NCI-H774 (cell line): ENCODE results near the gene PRPSAP1.
"Not testable (repeated sequence)": the region's sequence is repeated elsewhere in the genome, so short reads cannot be mapped to it uniquely, and the experiment has no call there.

Experiments
- DNase-seq: peaks from one replicate; lab custom pipeline; 2025; lab: John Stamatoyannopoulos, UW

Gene PRPSAP1

GRCh38 chr17:76359776-76360175 lies 6.1 kb upstream of the PRPSAP1 start:
- DNase-seq = not testable (repeated sequence)

GRCh38 chr17:76359375-76359774 lies 5.7 kb upstream of the PRPSAP1 start:
- DNase-seq = no peak

DNA sequence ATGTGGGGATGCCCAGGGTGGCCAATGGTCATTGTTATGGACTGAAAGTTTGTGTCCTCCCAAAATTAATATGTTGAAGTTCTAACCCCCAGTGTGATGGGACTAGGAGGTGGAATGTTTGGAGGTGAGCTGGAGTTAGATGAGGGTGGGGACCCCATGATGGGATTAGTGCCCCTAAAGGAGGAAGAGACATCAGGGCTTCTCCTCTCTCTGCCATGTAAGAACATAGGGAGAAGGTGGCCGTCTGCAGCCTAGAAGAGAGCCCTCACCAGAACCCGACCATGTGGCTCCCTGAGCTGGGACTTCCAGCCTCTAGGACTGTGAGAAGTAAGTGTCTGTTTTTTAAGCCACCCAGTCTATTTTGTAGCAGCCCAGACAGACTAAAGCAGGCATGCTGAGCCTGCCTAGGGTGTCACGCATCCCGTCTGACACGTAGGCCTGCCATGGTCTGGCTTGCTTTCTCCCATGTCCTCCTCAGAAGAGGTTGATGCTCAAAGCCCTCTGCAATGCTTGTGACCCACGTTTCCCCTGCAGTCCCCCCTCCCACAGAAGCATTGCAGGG lies 4.0 kb upstream of the PRPSAP1 start:
- no peak for DNase-seq

DNA sequence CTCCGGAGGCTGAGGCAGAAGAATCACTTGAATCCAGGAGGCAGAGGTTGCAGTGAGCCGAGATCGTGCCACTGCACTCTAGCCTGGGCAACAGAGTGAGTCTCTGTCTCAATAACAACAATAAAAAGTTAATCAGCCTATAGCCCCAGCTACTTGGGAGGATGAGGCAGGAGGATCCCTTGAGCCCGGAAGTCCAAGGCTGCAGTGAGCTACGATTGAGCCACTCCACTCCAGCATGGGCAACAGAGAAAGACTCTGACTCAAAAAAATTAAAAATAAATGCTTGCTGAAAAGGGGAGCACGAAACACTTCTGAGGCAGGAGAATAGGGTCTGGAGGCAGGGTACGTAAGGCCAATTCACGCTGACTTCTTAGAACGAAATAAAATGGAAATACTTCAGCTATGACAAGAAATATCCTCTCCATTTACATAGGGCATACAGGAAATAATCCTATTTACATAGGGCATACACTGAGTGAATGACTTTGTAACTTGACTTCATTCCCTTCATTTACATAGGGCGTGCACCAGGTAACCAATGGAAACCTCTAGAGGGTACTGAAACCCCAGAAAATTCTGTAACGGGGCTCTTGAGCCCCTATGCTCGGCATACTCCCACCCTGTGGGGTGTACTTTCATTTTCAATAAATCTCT lies 3.2 kb upstream of the PRPSAP1 start:
- peak; percentile 20 for DNase-seq

DNA sequence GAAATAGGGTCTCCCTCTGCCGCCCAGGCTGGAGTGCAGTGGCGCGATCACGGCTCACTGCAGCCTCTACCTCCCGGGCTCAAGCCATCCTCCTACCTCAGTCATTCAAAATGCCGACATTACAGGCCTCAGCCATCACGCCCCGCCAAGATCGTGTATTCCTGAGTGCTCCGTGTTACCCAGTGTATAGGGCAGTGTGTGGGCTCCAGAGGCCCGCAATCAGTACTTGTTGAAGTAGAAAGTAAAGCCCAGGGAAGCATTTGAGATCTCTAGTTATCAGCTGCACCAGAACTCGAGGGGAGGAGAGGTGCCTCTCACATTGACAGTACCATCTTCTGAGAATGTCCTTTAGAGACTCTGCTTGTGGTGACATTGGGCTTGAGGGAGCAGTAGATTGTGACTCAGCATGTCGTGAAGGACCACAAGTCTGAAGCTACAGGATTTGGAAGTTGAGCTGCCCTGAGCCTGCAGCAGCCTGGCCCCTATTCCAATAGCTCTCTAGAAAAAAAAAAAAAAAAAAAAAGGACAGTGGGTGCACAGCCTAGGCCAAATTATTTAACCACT lies 1.1 kb upstream of the PRPSAP1 start:
- peak; percentile 5 for DNase-seq

- DNase-seq = no peak
Observed at GRCh38 chr17:76354317-76354729, 607 bp upstream of the PRPSAP1 start.

- DNase-seq = no peak
Observed at GRCh38 chr17:76353004-76353598, 615 bp downstream of the PRPSAP1 start.

DNA sequence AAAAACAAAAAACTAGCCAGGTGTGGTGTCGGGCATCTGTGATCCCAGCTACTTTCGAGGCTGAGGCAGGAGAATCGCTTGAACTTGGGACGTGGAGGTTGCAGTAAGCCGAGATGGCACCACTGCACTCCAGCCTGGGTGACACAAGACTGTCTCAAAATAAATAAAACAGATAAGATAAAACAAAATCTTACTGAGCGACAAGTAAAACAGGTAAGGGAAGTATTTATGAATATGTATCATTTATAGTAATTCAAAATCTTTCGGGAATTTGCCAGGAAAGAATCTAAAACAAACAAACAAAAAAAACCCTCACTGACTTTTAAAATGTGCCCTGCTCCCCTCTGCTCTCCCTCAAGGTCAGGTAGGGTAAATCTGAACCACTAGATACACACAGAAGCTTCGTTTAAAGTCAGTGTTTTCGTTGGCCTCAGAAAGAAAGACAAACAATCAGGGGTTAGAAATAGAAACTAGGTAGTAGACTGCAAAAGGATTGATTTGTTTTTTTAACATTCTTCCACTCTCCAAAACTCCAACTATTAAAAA lies 2.1 kb downstream of the PRPSAP1 start:
- DNase-seq = no peak

GRCh38 chr17:76350463-76350862 lies 3.3 kb downstream of the PRPSAP1 start:
- no peak for DNase-seq

GRCh38 chr17:76346936-76347335 lies 6.8 kb downstream of the PRPSAP1 start:
- not testable (repeated sequence) for DNase-seq

- no peak for DNase-seq
Observed at GRCh38 chr17:76345377-76345974, 8.2 kb downstream of the PRPSAP1 start.

GRCh38 chr17:76343106-76343505 lies 10.6 kb downstream of the PRPSAP1 start:
- no peak for DNase-seq

- no peak for DNase-seq
Observed at GRCh38 chr17:76341301-76341700, 12.4 kb downstream of the PRPSAP1 start.

DNA sequence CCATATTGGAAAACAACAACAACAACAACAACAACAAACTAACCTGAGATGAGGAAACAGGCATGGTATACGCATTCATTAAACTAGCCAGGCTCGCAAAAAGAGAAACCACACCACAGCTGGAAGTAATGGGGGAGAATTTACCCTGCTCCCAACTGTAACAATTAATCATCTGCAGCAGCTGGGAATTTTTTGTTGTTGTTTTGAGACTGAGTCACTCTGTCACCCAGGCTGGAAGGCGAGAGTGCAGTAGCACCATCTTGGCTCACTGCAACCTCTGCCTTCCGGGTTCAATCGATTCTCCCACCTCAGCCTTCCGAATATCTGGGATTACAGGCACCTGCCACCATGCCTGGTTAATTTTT lies 16.3 kb downstream of the PRPSAP1 start:
- no peak for DNase-seq

DNA sequence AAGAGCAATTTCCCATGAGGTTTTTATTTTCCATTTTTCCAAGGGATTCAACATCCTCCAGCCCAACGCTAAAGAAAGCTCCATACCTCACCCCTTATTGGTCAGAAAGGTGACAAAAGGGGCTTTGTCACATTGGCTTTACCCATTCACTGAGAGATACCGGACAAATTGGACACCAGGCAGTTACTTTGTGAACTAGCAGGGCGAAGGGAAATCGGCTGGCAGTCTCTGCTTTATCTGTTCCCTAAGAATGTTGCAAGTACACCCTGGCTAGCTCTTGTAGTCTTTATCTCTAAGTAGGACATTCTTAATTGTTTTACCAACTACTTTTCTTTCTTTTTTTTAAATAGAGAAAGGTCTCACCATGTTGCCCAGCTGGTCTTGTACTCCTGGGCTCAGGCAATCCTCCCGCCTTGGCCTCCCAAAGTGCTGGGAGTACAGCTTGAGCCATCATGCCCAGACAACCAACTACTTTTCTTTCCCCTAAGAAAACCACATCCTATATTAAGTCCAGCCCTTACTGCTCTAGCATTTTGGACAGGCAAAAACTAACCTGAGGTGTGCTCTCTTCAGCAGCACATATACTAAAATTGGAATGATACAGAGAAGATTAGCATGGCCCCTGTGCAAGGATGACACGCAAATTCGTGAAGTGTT lies 16.8 kb downstream of the PRPSAP1 start:
- DNase-seq = no peak

DNA sequence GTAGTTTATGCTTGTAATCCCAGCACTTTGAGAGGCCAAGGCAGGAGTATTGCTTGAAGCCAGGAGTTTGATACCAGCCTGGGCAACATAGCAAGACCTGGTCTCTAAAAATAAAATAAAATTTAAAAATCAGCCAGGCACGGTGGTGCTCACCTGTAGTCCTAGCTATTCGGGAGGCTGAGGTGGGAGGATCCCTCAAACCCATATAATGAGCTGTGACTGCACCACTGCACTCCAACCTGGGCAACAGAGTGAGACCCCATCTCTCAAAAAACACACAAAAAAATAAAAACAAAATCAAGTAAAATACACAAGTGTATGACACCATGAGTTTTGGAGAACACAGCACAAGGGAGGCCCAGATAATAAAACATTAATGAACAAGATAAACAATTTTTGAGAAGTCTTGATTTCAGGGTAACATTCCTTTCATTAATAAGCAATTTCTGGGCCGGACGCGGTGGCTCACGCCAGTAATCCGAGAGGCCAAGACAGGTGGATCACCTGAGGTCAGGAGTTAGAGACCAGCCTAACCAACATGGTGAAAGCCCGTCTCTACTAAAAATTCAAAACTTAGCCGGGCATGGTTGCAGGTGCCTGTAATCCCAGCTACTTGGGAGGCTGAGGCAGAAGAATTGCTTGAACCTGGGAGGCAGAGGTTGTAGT lies 17.9 kb downstream of the PRPSAP1 start:
- no peak for DNase-seq

- DNase-seq = no peak
Observed at GRCh38 chr17:76333673-76334505, 19.8 kb downstream of the PRPSAP1 start.

DNA sequence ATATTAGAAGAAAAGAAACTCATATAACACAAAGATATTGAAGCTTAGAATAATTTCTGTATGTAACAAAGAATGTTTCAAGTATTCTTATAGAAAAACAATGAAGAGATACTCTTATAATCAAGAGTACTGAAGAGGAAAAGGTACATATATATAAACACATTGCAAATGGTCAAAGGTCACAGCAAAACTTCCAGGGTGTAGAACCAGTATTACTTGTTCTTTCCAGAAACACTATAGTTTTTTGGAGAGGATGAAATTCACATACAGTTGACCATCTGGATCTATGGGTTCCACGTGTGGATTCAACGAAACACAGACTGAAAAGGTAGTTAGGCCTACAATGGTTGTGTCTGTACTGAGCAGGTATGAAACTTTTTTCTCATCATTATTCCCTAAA lies 22.6 kb downstream of the PRPSAP1 start:
- no peak for DNase-seq

DNA sequence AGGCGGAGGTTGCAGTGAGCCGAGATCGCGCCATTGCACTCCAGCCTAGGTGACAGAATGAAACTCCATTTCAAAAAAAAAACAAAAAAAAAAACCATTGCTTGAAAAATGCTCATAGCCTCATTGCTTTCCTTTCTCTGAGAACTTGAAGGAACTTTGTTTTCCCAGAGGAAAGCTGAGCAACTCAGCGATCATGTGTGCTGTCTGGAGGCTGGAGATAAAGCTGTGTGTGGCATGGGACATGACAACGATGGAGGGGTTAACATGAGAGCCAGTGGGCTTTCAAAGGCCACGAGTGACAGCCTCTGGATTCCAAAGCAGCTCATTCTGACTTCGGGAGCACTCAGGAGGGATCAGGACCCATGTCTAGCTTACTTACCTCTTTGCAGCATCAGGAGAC lies 24.1 kb downstream of the PRPSAP1 start:
- no peak for DNase-seq

GRCh38 chr17:76327696-76328095 lies 26.0 kb downstream of the PRPSAP1 start:
- DNase-seq = no peak

DNA sequence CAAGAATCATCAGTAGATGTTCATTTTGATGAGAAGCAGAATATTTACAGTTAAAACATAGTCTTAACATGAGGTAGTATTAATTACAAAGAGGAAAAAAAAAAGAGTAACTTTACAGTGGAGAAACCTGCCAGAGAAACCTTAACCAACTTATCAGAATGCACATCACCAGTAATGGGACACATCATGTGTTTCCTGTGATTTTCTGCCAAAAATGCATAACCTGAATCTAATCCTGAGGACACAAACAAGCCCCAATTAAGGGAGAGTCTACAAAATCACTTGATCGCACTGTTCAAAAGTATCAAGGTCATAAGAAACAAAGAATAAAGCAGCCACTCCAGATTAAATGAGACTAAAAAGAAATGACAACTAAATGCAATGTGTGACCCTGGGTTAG lies 27.4 kb downstream of the PRPSAP1 start:
- DNase-seq = no peak
